Prostate gland (tissue), 2 donors: Measurements from ENCODE around the gene PLXDC1.

ENCODE experiments used
- CTCF ChIP-seq, 4 experiments: fragments of 200-600 bp in 2 of 4; fragments of 450-650 bp in 2 of 4; sonication (generic) in 2 of 4; IDR thresholded peaks; 1 replicate in 3 of 4; 2 replicates in 1 of 4; pipeline ENCODE4 v1.5.1; 2016 to 2019; ENCODE audit warnings: antibody characterized with exemption in 4 of 4, mild to moderate bottlenecking in 2 of 4, moderate library complexity in 2 of 4
- POLR2A ChIP-seq: fragments of 450-650 bp; IDR thresholded peaks from one replicate; pipeline ENCODE4 v1.6.1; 2016; ENCODE audit warnings: antibody characterized with exemption, mild to moderate bottlenecking
- POLR2AphosphoS5 ChIP-seq: sonication (generic); formaldehyde crosslinking; IDR thresholded peaks from one replicate; pipeline ENCODE4 v1.6.1; 2017; ENCODE audit warnings: antibody characterized with exemption

- TF ChIP-seq POLR2AphosphoS5 = no peak
- TF ChIP-seq CTCF (IDR thresholded peaks at IDR 0.05) = no peak
- no peak for TF ChIP-seq POLR2A
Observed at GRCh38 chr17:39161962-39162361, 10.5 kb upstream of the PLXDC1 start.
